ENCODE results near the gene SERINC2. TPM values are rescaled to one million over a fixed set of nuclear protein-coding genes. Genes with fewer than 3 reads are reported as not detected.

The SERINC2 gene
- total RNA-seq, 1 experiment from 2014 or later, result 14.1 TPM

DNA sequence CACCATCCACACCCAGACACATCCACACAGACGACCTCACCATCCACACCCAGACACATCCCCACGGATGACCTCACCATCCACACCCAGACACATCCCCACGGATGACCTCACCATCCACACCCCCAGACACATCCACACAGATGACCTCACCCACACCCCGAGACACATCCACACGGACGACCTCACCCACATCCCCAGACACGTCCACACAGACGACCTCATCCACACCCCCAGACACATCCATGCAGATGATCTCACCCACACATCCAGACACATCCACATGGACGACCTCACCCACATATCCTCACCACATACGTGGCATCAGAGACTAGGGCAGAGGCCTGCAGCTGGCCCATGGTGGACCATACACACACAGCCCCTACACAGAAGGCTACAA, 25.4 kb upstream of the SERINC2 start:
- WGBS (ENCODE audit: extremely low coverage, insufficient read length, low lambda C conversion rate), result no CpG with 5 or more reads among the region's 10 CpGs
- TF ChIP-seq, protein P1, sequence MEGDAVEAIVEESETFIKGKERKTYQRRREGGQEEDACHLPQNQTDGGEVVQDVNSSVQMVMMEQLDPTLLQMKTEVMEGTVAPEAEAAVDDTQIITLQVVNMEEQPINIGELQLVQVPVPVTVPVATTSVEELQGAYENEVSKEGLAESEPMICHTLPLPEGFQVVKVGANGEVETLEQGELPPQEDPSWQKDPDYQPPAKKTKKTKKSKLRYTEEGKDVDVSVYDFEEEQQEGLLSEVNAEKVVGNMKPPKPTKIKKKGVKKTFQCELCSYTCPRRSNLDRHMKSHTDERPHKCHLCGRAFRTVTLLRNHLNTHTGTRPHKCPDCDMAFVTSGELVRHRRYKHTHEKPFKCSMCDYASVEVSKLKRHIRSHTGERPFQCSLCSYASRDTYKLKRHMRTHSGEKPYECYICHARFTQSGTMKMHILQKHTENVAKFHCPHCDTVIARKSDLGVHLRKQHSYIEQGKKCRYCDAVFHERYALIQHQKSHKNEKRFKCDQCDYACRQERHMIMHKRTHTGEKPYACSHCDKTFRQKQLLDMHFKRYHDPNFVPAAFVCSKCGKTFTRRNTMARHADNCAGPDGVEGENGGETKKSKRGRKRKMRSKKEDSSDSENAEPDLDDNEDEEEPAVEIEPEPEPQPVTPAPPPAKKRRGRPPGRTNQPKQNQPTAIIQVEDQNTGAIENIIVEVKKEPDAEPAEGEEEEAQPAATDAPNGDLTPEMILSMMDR (conservative IDR thresholded peaks at IDR 0.05), result no peak
- Histone ChIP-seq H3K56ac (ENCODE audit: insufficient read length, low read depth, low read length) (no peak overlapping the region), H4K20me1 (ENCODE audit: control insufficient read depth, insufficient read depth, insufficient read length) (no peaks in the 10 kb centered on the region), H3K27ac (ENCODE audit: insufficient read length, low read depth, low read length) (no peak overlapping the region), H3K14ac (ENCODE audit: insufficient read depth, low read length) (no peak overlapping the region), H2BK12ac (ENCODE audit: insufficient read length, low read depth, low read length) (no peak overlapping the region), H3K4me2 (ENCODE audit: insufficient read depth, insufficient read length, low read length) (no peak overlapping the region), H3K4me1 (ENCODE audit: insufficient read depth, low read length) (no peaks in the 10 kb centered on the region), H3K9ac (ENCODE audit: extremely low read depth, insufficient read length, low read length) (no peak overlapping the region), H2AFZ (ENCODE audit: low read length) (no peak overlapping the region), H4K8ac (replicated peaks; ENCODE audit: insufficient read length, low read depth, low read length) (no peak overlapping the region), H2BK20ac (ENCODE audit: low read depth, low read length, poor library complexity, severe bottlenecking) (no peak overlapping the region), H3K23ac (ENCODE audit: insufficient read length, low read depth, low read length) (no peak overlapping the region), H3K23me2 (ENCODE audit: insufficient read length, low read depth, low read length, poor library complexity, severe bottlenecking) (no peaks in the 10 kb centered on the region), H4K5ac (ENCODE audit: insufficient read length, low read depth, low read length) (no peak overlapping the region), H2BK120ac (ENCODE audit: low read depth, low read length, poor library complexity, severe bottlenecking) (no peak overlapping the region), H2BK5ac (ENCODE audit: insufficient read length, low read length) (no peak overlapping the region), H3K4ac (ENCODE audit: low read depth, low read length) (no peak overlapping the region), H3K79me2 (ENCODE audit: insufficient read depth, low read length) (no peaks in the 10 kb centered on the region), H2BK15ac (ENCODE audit: low read depth, low read length) (no peak overlapping the region), H2AK5ac (ENCODE audit: insufficient read length, low read length) (no peak overlapping the region), H3K18ac (ENCODE audit: insufficient read length, low read depth, low read length) (no peak overlapping the region), H3T11ph (ENCODE audit: low read length) (no peak overlapping the region), H3K79me1 (ENCODE audit: insufficient read depth, low read depth, low read length, poor library complexity, severe bottlenecking) (no peaks in the 10 kb centered on the region), H3K9me3 (ENCODE audit: control insufficient read depth, low read depth, low read length) (no peaks in the 10 kb centered on the region), H3K27me3 (ENCODE audit: insufficient read depth, low read length) (no peaks in the 10 kb centered on the region), H4K91ac (ENCODE audit: insufficient read length, low read depth, low read length) (no peak overlapping the region)
- Mint-ChIP-seq H3K36me3 (ENCODE audit: insufficient read depth in 1 of 3, low read depth in 3 of 3) (no peaks in the 10 kb centered on the region), H3K4me1 (peaks cover 5 to 10% of the 10 kb centered on the region in 2 experiments), H3K9me3 (no peaks in the 10 kb centered on the region; a peak in 3 of 5 replicates), H3K27ac (no peak overlapping the region), H3K27me3 (ENCODE audit: low read depth) (peaks cover 2% of the 10 kb centered on the region), H3K4me3 (no peak overlapping the region)
- no peak for DNase-seq
